Uterus (tissue), 2 donors: ENCODE measurements around the gene EMP2.

Experiments used
- CTCF ChIP-seq, 4 experiments: fragments of 200-600 bp in 2 of 4; fragments of 450-650 bp in 2 of 4; sonication (generic) in 2 of 4; IDR thresholded peaks; one replicate each; pipeline ENCODE4 v1.5.1; 2016 to 2019; ENCODE audit warnings: antibody characterized with exemption in 4 of 4, mild to moderate bottlenecking in 2 of 4, moderate library complexity in 1 of 4
- POLR2A ChIP-seq, 2 donors: fragments of 450-650 bp; IDR thresholded peaks; one replicate each; pipeline ENCODE4 v1.6.1; 2016; ENCODE audit warnings: antibody characterized with exemption in 2 of 2, mild to moderate bottlenecking in 1 of 2, moderate library complexity in 1 of 2

GRCh38 chr16:10583269-10583668 is 2.9 kb upstream of the EMP2 start:
- TF ChIP-seq CTCF (IDR thresholded peaks at IDR 0.05) (no peak), POLR2A (IDR thresholded peaks at IDR 0.05) (no peak)
